GM12872 (cell line): ENCODE data around the gene TCTN3.

ENCODE experiments used
- TF ChIP-seq, protein P1 (sequence below): IDR thresholded peaks from 3 replicates; pipeline ENCODE4 v1.5.1; 2011; ENCODE audit warnings: low read depth, mild to moderate bottlenecking, low read length, moderate library complexity; ENCODE audit not compliant: insufficient read depth

TCTN3 gene

DNA sequence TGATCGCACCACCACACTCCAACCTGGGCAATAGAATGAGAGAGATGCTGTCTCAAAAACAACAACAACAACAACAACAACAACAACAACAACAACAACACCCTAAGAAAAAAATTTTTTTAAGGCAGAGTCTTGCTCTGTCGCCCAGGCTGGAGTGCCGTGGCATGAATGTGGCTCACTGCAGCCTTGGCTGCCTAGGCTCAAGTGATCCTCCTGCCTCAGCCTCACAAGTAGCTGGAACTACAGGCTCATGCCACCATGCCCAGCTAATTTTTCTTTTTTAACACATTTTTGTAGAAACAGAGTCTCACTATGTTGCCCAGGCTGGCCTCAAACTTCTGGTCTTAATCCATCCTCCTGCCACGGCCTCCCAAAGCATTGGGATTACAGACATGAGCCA, 55.8 kb downstream of the TCTN3 start:
- TF ChIP-seq, protein P1, sequence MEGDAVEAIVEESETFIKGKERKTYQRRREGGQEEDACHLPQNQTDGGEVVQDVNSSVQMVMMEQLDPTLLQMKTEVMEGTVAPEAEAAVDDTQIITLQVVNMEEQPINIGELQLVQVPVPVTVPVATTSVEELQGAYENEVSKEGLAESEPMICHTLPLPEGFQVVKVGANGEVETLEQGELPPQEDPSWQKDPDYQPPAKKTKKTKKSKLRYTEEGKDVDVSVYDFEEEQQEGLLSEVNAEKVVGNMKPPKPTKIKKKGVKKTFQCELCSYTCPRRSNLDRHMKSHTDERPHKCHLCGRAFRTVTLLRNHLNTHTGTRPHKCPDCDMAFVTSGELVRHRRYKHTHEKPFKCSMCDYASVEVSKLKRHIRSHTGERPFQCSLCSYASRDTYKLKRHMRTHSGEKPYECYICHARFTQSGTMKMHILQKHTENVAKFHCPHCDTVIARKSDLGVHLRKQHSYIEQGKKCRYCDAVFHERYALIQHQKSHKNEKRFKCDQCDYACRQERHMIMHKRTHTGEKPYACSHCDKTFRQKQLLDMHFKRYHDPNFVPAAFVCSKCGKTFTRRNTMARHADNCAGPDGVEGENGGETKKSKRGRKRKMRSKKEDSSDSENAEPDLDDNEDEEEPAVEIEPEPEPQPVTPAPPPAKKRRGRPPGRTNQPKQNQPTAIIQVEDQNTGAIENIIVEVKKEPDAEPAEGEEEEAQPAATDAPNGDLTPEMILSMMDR: no peak

DNA sequence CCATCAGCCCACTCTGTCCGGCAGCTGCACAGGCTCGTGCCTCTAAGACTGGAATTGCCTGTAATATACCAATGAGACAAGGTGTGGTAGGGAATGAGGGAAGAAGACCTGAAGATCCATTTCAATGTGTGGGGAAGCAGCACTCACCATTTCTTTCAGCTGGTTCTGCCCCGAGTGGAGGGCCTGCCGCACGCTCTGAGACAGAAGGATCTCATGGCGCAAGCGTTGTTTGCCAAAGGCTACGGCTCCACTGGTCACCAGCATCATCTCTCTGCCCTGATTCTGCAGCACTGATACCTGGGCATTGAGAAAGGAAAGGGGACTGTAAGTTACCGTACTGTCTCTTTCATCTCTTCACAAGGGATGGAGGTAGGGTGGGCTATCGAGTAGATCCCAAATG, 56.6 kb downstream of the TCTN3 start:
- TF ChIP-seq, protein P1: no peak

DNA sequence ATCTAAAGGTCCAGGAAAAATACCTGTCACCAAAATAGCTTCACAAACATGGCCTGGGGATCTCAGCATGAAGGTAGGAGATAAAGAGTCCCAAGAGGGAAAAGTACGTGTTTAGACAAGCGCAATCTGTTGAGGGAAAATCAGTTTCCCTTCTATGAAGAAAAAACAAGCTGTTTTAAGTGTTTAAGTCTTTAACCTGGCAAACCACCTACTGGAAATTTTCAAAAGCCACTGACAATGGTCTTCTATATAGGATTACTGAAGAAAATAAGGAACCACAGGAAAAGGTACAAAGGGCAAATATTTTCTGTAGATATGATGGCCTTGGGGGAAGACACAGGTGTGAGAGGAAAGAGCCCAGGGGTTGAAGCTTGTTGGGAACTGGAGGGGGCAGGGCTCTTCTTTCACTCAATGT, 58.4 kb downstream of the TCTN3 start:
- TF ChIP-seq, protein P1: no peak

DNA sequence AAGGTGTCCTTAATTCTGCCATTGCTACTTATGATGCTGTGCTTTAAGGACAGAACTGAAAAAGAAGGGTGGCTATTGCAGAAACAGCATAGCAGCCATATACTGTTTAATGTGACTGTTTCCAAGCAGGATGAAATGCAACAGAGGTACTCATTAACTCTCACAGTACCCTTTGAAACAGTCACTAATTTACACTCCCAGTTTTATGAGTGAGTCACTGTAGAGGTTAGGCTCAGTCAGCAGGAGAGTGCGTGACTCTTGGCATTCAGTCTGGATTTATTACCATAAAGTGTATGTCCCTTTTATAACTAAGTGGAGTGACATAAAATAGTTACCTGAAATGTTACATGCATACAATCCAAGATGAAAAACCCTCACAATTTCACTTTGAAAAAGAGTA, 64.9 kb downstream of the TCTN3 start:
- TF ChIP-seq, protein P1: no peak

DNA sequence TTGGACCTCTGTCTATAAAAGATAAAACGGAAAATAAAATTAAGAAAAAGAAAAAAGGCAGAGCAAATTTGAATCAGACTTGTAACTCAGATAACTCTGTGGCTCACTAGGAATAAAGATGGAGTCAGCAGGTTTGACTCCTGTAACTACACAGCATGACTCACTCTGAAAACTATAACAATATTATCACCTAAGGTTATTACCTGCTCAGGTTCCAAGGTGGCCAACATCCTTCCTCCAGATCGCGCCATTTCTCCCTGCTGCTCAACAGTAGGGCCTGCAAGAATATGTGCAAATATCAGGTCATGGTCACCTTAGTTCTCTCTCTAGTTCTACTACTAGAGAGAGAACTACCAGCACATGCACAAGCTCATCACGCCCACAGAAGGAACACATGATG, 67.2 kb downstream of the TCTN3 start:
- TF ChIP-seq, protein P1: no peak

DNA sequence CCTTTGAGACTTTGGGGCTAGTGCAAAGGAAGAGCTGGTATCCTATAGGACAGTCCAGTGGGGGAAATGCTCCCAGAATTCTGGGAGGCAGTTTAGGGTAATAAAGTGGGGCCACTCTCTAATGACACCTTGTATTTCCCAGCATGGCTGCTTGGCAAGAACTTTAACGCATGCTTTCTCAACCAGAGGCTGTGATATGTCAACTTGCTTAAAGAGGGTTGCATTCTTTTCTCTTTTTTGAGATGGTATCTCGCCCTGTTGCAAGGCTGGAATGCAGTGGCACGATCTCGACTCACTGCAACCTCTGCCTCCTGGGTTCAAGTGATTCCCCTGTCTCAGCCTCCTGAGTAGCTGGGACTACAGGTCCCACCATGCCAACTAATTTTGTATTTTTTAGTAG, 75.6 kb downstream of the TCTN3 start:
- TF ChIP-seq, protein P1: no peak

DNA sequence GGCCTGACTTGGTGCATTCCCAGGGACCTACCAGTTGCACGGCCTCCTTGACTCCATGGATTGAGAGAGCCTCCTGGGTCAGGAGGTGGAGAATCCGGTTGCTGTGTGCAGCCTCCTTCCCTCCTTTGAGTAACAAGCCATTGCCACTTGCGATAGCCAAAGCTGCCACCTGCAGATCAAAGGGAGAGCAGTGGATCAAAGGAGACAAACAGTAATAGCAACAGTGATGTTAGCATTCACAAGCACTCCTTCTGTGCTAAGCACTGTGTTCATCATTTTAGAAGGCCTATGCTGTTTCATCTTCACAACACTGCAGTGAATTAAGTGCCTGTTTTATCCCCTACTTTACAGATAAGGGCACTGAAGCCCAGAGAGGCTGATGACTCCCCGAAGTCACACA, 77.3 kb downstream of the TCTN3 start:
- TF ChIP-seq, protein P1: no peak
